ENCODE data around the gene EXOC2. TPM values are rescaled to one million over a fixed set of nuclear protein-coding genes. Genes with fewer than 3 reads are reported as not detected.

Gene EXOC2
- total RNA-seq, 1 experiment from 2014 or later = 24.5 TPM

DNA sequence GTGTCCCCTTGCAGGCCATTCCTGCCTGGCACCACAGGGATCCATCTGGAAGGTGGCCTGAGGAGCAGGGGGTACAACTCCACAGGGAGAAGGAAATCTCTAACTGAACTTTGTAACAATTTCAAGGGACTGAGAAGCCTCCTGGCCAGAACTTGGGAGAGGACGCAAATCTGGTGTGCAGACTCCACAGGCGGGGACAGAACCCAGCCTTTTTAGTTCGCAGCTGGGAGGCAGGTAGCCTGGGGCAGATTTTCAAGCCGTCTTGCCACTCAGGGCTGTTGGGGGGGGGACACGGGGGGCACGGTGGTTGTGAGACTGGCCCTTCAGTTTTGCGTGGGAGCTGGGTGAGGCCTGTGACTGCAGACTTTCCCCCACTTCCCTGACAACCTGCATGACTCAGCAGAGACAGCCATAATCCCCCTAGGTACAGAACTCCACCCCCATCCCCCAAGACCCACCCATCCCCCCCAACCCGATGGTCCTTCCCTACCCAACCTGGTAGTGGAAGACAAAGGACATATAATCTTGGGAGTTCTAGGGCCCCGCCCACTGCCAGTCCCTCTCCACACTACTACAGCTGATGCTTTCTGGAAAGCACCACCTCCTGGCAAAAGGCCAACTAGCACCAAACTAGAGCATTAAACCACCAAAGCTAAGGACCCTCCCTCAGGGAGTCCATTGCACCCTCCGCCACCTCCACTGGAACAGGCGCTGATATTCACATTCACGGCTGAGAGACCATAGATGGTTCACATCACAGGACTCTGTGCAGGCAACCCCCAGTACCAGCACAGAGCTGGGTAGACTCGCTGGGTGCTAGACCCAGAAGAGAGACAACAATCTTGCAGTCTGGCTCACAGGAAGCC lies 33.0 kb downstream of the EXOC2 start (continued):
- TF ChIP-seq TCF7L2 (IDR thresholded peaks at IDR 0.05; ENCODE audit: borderline replicate concordance, extremely low read depth, insufficient read depth, insufficient read length) = no peak
- TF ChIP-seq, protein P1, sequence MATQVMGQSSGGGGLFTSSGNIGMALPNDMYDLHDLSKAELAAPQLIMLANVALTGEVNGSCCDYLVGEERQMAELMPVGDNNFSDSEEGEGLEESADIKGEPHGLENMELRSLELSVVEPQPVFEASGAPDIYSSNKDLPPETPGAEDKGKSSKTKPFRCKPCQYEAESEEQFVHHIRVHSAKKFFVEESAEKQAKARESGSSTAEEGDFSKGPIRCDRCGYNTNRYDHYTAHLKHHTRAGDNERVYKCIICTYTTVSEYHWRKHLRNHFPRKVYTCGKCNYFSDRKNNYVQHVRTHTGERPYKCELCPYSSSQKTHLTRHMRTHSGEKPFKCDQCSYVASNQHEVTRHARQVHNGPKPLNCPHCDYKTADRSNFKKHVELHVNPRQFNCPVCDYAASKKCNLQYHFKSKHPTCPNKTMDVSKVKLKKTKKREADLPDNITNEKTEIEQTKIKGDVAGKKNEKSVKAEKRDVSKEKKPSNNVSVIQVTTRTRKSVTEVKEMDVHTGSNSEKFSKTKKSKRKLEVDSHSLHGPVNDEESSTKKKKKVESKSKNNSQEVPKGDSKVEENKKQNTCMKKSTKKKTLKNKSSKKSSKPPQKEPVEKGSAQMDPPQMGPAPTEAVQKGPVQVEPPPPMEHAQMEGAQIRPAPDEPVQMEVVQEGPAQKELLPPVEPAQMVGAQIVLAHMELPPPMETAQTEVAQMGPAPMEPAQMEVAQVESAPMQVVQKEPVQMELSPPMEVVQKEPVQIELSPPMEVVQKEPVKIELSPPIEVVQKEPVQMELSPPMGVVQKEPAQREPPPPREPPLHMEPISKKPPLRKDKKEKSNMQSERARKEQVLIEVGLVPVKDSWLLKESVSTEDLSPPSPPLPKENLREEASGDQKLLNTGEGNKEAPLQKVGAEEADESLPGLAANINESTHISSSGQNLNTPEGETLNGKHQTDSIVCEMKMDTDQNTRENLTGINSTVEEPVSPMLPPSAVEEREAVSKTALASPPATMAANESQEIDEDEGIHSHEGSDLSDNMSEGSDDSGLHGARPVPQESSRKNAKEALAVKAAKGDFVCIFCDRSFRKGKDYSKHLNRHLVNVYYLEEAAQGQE (IDR thresholded peaks at IDR 0.05; ENCODE audit: low read depth) = no peak
- TF ChIP-seq, protein P2, sequence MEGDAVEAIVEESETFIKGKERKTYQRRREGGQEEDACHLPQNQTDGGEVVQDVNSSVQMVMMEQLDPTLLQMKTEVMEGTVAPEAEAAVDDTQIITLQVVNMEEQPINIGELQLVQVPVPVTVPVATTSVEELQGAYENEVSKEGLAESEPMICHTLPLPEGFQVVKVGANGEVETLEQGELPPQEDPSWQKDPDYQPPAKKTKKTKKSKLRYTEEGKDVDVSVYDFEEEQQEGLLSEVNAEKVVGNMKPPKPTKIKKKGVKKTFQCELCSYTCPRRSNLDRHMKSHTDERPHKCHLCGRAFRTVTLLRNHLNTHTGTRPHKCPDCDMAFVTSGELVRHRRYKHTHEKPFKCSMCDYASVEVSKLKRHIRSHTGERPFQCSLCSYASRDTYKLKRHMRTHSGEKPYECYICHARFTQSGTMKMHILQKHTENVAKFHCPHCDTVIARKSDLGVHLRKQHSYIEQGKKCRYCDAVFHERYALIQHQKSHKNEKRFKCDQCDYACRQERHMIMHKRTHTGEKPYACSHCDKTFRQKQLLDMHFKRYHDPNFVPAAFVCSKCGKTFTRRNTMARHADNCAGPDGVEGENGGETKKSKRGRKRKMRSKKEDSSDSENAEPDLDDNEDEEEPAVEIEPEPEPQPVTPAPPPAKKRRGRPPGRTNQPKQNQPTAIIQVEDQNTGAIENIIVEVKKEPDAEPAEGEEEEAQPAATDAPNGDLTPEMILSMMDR (IDR thresholded peaks at IDR 0.05 in 2 of 3, conservative IDR thresholded peaks at IDR 0.05 in 1 of 3; ENCODE audit: borderline replicate concordance in 1 of 3, insufficient read depth in 1 of 3, low read depth in 2 of 3, low read length in 2 of 3) = no peak

DNA sequence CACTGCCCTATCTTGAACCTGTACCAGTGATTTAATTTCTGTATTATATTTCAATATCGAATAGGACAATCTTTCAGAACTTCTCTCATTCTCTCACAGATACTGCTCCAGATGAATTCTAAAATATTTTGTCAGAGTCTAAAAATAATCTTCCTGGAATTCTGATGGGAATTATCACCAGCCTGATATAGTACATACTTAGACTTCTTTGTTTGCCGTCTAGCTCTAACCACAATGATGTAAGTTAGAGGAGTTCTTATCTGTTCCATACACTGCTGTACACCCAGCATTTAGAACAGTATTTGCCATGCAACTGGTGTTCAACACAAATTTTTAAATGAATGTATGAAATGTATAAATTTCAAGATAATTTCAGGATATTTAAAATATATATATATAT lies 34.7 kb downstream of the EXOC2 start:
- no peak for DNase-seq (ENCODE audit: low read depth, low spot score)
- ChIA-PET CTCF (no interaction called here), RAD21 (ENCODE audit: low non-redundant PET in 1 of 2, low total read pairs in 2 of 2, uncharacterized antibody in 2 of 2, unreplicated experiment in 2 of 2) (no interaction called here), POLR2A (no interaction called here)
- Histone ChIP-seq H3K4me1 (ENCODE audit: control insufficient read depth in 1 of 2, insufficient read depth in 2 of 2, low read length in 2 of 2) (peaks cover 0 to 11% of the 10 kb centered on the region in 2 experiments; a peak in 2 of 4 replicates), H3K79me2 (ENCODE audit: insufficient read depth, low read length) (peaks cover 48% of the 10 kb centered on the region), H3K27me3 (ENCODE audit: insufficient read depth, low read length) (no peaks in the 10 kb centered on the region), H3K9me2 (ENCODE audit: insufficient read depth) (no peaks in the 10 kb centered on the region), H4K20me1 (ENCODE audit: insufficient read depth) (no peaks in the 10 kb centered on the region), H3K36me3 (ENCODE audit: control insufficient read depth in 1 of 2, insufficient read depth in 2 of 2, low read length in 2 of 2) (no peaks in the 10 kb centered on the region), H3K9me3 (ENCODE audit: control insufficient read depth in 1 of 2, insufficient read depth in 1 of 2, low read depth in 1 of 2, low read length in 2 of 2) (no peaks in the 10 kb centered on the region), H2AFZ (ENCODE audit: low read depth, low read length, poor library complexity, severe bottlenecking) (no peak overlapping the region), H3K27ac (ENCODE audit: low read depth, low read length) (no peak overlapping the region), H3K4me3 (replicated peaks in 1 of 2; ENCODE audit: low read depth in 1 of 2, low read length in 2 of 2) (no peak overlapping the region), H3K4me2 (ENCODE audit: low read length) (no peak overlapping the region), H3K9ac (ENCODE audit: low read length) (no peak overlapping the region)
- intact Hi-C loops (cut with micrococcal nuclease) = no loop called here
- BruUV-seq (replicated peaks) = no TSS peak
- TF ChIP-seq CBX3 (IDR thresholded peaks at IDR 0.05; ENCODE audit: low read depth) (no peak), YY1 (IDR thresholded peaks at IDR 0.05; ENCODE audit: extremely low read depth, insufficient replicate concordance, low read depth, low read length) (no peak), EZH2phosphoT487 (IDR thresholded peaks at IDR 0.05; ENCODE audit: borderline replicate concordance) (no peak), JUND (IDR thresholded peaks at IDR 0.05) (no peak)
- TF ChIP-seq, protein P2 (IDR thresholded peaks at IDR 0.05 in 2 of 3, conservative IDR thresholded peaks at IDR 0.05 in 1 of 3; ENCODE audit: borderline replicate concordance in 1 of 3, insufficient read depth in 1 of 3, low read depth in 2 of 3, low read length in 2 of 3) = no peak
- ATAC-seq = no peak

All from HCT116 (cell line).